CD4-positive, alpha-beta T cell treated with Interleukin-4 for 4 hours (primary cell): ENCODE results near the gene EHD2.
"Not testable (repeated sequence)": the region's sequence is repeated elsewhere in the genome, so short reads cannot be mapped to it uniquely, and the experiment has no call there.

ENCODE experiments used
- DNase-seq: peaks from one replicate; pipeline ENCODE4 v3.0.0-alpha.2; 2020

The EHD2 gene

DNA sequence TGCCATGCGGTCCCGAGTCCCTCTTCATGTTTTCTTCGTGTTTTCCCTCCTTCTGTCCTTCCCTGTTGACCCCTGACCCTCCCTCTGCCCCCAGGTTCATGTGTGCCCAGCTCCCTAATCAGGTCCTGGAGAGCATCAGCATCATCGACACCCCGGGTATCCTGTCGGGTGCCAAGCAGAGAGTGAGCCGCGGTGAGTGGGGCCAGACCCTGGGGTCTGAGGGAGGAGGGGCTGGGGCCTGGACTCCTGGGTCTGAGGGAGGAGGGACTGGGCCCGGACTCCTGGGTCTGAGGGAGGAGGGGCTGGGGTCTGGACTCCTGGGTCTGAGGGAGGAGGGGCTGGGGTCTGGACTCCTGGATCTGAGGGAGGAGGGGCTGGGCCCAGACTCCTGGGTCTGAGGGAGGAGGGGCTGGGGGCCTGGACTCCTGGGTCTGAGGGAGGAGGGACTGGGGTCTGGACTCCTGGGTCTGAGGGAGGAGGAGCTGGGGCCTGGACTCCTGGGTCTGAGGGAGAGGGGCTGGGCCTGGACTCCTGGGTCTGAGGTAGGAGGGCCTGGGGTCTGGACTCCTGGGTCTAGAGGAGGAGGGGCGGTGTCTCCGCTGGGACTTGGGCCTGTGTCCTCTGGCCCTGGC is 5.3 kb downstream of the EHD2 start:
- DNase-seq: not testable (repeated sequence)

GRCh38 chr19:47719047-47719859 is 6.0 kb downstream of the EHD2 start:
- no peak for DNase-seq

- no peak for DNase-seq
Measured at GRCh38 chr19:47720669-47721422, 7.6 kb downstream of the EHD2 start.

DNA sequence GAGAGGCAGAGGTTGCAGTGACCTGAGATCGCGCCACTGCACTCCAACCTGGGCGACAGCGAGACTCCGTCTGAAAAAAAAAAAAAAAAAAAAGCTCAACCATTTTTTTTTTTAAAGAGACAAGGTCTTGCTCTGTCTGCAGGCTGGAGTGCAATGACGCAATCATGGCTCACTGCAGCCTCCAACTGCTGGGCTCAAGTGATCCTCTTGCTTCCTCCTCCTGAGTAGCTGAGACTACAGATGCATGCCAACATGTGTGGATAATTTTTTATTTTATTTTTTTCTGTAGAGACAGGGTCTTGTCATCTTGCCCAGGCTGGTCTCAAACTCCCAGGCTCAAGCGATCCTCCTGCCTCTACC is 10.3 kb downstream of the EHD2 start:
- DNase-seq: no peak

DNA sequence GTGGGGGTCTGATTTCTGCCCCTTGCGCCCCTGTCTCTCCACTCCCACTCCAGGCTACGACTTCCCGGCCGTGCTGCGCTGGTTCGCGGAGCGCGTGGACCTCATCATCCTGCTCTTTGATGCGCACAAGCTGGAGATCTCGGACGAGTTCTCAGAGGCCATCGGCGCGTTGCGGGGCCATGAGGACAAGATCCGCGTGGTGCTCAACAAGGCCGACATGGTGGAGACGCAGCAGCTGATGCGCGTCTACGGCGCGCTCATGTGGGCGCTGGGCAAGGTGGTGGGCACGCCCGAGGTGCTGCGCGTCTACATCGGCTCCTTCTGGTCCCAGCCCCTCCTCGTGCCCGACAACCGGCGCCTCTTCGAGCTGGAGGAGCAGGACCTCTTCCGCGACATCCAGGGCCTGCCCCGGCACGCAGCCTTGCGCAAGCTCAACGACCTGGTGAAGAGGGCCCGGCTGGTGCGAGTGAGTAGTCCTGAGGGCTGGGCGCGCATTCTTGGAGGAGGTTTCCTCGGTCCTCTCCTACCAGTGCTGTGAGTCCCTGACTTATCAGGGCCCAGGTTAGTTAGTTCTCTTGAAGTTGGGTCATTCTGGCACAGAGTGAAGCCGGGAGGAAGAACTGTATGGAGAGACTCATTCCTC is 12.7 kb downstream of the EHD2 start:
- DNase-seq: no peak

DNA sequence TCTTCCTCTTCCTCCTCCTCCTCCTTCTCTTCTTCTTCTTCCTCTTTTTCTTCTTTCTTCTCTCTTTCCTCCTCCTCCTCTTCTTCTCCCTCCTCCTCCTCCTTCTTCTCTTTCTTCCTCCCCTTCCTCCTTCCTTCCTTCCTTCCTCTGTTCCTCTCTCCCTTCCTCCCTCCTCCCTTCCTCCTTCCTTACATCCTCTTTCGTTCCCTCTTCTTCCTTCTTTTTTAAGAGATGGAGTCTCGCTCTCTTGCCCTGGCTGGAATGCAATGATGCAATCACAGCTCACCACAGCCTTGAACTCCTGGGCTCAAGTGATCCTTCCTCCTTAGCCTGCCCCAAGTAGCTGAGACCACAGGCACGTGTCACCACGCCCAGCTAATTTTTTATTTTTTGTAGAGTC is 13.2 kb downstream of the EHD2 start:
- no peak for DNase-seq

DNA sequence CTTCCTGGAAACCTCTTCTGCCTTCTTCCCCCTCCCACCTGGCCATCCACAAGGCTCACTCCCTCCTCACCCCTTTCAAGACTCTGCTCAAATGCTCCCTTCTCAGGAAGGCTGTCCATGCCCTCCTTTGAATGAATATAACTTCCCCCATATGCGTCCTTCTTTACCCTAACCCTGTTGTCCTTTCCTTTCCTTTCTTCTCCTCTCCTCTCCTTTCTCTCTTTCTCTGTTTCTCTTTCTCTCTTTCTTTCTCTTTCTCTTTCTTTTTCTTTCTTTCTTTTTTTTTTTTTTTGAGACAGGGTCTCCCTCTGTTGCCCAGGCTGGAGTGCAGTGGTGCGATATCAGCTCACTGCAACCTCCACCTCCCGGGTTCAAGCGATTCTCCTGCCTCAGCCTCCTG is 15.1 kb downstream of the EHD2 start:
- not testable (repeated sequence) for DNase-seq

- no peak for DNase-seq
Measured at GRCh38 chr19:47729468-47729798, 16.2 kb downstream of the EHD2 start.

GRCh38 chr19:47729799-47730520 is 16.7 kb downstream of the EHD2 start:
- no peak for DNase-seq

DNA sequence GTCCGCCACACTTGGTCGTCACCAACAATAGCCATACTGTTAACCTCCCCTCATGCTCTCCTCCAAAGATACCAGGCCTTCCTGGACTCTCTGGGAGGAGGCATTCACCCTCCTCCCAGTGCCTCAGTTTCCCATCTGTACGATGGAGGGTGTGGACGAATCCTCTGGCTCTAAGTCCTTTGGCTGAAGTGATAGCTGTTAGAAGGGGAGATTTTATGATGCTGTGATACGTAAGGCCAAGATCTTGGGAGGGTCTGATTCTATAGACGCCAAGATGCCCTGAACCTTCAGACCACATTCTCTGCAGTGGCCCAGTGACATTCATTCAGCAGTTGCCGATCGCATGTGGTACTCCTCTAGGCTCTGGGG is 17.3 kb downstream of the EHD2 start:
- DNase-seq: no peak

DNA sequence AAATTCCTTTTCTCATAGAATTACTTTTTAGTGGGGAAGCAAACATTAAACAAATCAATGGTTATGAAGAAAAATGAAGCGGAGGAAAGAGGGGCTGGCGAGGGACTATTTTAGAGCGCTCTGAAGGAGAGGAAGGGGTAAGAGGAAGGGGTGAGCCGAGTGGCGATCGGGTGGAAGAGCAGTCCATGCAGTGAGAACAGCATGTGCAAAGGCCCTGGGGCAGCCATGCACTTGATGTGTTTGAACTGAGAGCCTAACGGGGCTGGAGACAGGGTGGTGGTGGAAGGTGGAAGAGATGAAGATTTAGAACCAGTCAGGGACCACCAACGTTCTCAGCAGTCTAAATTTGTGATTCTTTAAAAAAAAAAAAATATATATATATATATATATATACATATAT is 17.7 kb downstream of the EHD2 start:
- DNase-seq: no peak

GRCh38 chr19:47735131-47735530 is 21.9 kb downstream of the EHD2 start:
- DNase-seq: no peak

- DNase-seq: no peak
Measured at GRCh38 chr19:47740866-47741519, 27.8 kb downstream of the EHD2 start.

GRCh38 chr19:47741544-47742140 is 28.4 kb downstream of the EHD2 start:
- DNase-seq: no peak

DNA sequence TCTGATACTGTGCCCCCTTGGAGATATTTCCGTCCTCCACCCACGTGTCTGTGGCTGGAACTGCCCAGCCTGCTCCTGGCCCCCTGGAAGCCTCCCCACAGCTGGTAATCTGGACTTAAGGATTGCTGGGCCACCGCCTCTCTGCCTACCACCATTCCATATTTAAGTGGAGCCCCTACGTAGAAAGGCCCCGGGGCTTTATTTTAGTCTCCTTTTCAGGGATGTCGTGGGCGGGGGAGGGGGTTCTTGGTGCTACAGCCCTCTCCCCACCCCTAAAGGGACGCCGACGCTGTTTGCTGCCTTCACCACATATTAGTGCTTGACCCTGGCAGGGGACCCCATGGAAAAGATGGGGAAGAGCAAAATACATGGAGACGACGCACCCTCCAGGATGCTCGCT is 29.4 kb downstream of the EHD2 start:
- DNase-seq: no peak

GRCh38 chr19:47745010-47745901 is 32.0 kb downstream of the EHD2 start, which contains the start of gene NOP53:
Gene NOP53, plus strand, starts transcription at chr19:47745546. Its CDS starts 14 bp downstream, at chr19:47745560.
- DNase-seq: peak; percentile 97

GRCh38 chr19:47746129-47746528 is 32.9 kb downstream of the EHD2 start:
- not testable (repeated sequence) for DNase-seq

DNA sequence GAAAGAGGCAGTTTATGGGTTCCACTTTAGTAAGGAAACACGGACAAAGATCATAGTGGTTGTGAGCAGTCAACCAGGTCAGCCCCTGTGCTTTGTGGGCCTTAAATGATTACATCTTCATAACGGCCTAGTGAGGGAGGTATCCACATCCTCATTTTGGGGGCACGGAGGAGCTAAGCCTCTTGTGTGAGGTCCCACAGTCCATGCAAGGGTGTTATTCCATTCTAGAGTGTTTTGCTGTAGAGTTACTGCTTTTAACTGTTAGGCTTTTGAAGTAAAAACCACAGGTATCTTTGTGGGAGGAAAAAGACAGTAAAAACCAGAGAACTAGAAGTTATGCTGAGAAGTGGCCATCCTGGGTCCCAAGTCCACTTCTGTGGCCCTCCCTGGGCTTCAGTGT is 36.1 kb downstream of the EHD2 start:
- no peak for DNase-seq

GRCh38 chr19:47750752-47751151 is 37.5 kb downstream of the EHD2 start:
- no peak for DNase-seq

- no peak for DNase-seq
Measured at GRCh38 chr19:47752440-47753211, 39.4 kb downstream of the EHD2 start.
